CD4-positive, alpha-beta T cell treated with Interleukin-6 for 4 hours (primary cell): ENCODE data around the gene PNPT1.
"Not testable (repeated sequence)": the region's sequence is repeated elsewhere in the genome, so short reads cannot be mapped to it uniquely, and the experiment has no call there.

Source experiments
- DNase-seq: peaks from one replicate; pipeline ENCODE4 v3.0.0-alpha.2; 2020; ENCODE audit warnings: mixed read lengths

The PNPT1 gene

GRCh38 chr2:55693181-55694125 lies at the start of gene PNPT1:
Gene PNPT1, minus strand, starts transcription at chr2:55693844. Its CDS starts 21 bp downstream, at chr2:55693823.
- DNase-seq, result peak; percentile 93

- no peak for DNase-seq
Measured at GRCh38 chr2:55742996-55743395, 49.4 kb upstream of the PNPT1 start.

- DNase-seq, result not testable (repeated sequence)
Measured at GRCh38 chr2:55736019-55736536, 42.4 kb upstream of the PNPT1 start.

GRCh38 chr2:55734726-55735125 lies 41.1 kb upstream of the PNPT1 start:
- DNase-seq, result no peak

- DNase-seq, result no peak
Measured at GRCh38 chr2:55733335-55733734, 39.7 kb upstream of the PNPT1 start.

- no peak for DNase-seq
Measured at GRCh38 chr2:55732854-55733253, 39.2 kb upstream of the PNPT1 start.

- DNase-seq, result no peak
Measured at GRCh38 chr2:55729136-55729685, 35.6 kb upstream of the PNPT1 start.

GRCh38 chr2:55721596-55722215 lies 28.1 kb upstream of the PNPT1 start:
- DNase-seq, result no peak

GRCh38 chr2:55720417-55720816 lies 26.8 kb upstream of the PNPT1 start:
- no peak for DNase-seq

- no peak for DNase-seq
Measured at GRCh38 chr2:55719852-55720251, 26.2 kb upstream of the PNPT1 start.

- DNase-seq, result peak; percentile 47
Measured at GRCh38 chr2:55718165-55719008, 24.7 kb upstream of the PNPT1 start.

- no peak for DNase-seq
Measured at GRCh38 chr2:55715626-55716025, 22.0 kb upstream of the PNPT1 start.

- not testable (repeated sequence) for DNase-seq
Measured at GRCh38 chr2:55715178-55715577, 21.5 kb upstream of the PNPT1 start.

GRCh38 chr2:55712477-55713060 lies 18.9 kb upstream of the PNPT1 start:
- DNase-seq, result no peak

GRCh38 chr2:55710025-55710424 lies 16.4 kb upstream of the PNPT1 start:
- no peak for DNase-seq

GRCh38 chr2:55707751-55708150 lies 14.1 kb upstream of the PNPT1 start:
- DNase-seq, result no peak

- DNase-seq, result not testable (repeated sequence)
Measured at GRCh38 chr2:55706258-55706657, 12.6 kb upstream of the PNPT1 start.

GRCh38 chr2:55705027-55705653 lies 11.5 kb upstream of the PNPT1 start:
- DNase-seq, result no peak

- no peak for DNase-seq
Measured at GRCh38 chr2:55703350-55703749, 9.7 kb upstream of the PNPT1 start.

GRCh38 chr2:55692740-55693139 lies 904 bp downstream of the PNPT1 start:
- not testable (repeated sequence) for DNase-seq

GRCh38 chr2:55672630-55673029 lies 21.0 kb downstream of the PNPT1 start:
- no peak for DNase-seq

- no peak for DNase-seq
Measured at GRCh38 chr2:55668956-55669355, 24.7 kb downstream of the PNPT1 start.
